Stimulated activated CD4-positive, alpha-beta T cell treated with anti-CD3 and anti-CD28 coated beads, Interleukin-4, amount 100 ng/mL, for 24 hours (primary cell): Measurements from ENCODE around the gene PCDH19.
"Not testable (repeated sequence)": the region's sequence is repeated elsewhere in the genome, so short reads cannot be mapped to it uniquely, and the experiment has no call there.

ENCODE experiments used
- DNase-seq: peaks from one replicate; pipeline ENCODE4 v3.0.0-alpha.2; 2020

Gene PCDH19

DNA sequence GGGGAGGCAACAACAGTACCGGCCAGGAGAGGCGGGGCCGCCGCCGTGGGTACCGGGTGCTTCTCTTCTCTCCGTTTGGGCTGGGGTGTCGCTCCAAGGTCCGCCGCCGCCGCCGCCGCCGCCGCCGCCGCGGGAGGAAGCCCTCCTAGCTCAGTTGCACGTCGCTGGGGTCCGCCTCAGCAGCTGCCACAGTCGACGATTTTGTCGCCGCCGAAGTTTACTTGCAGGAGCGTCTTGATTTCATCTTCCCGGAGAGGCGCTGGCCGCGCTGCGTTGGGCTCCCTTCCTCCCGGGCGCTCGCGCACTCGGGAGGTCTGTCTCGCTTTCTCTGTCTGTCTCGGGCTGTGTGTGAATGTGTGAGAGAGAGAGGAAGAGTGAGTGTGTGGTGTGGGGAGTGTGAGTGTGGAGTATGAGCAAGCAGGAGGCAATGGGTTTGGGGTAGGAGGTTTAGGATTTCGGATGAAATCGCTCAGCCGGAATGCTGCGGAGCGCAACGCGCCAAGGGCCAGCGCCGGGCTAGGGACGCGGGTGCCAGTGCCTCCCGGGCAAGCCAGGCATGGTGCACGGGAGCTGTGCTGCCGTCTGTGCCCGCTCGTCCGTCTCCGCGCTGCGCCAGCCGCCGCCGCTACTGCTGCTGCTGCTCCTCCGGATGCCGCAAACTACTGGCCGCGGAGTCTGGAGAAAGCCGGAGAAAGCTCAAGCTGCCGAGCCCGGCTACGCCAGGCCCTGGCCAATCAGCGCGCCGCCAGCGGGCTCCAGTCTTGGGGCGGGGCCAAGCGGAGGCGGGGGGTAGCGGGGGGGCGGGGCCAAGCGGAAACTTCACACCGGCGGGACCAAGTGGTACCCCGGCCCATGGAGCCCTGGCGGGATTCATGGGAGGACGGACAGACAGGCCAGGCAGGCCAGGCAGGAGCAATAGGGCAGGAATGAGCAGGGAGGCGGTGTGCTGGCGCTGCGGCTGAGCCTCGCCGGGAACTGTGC, at the start of gene PCDH19:
Gene PCDH19 (minus strand): TSS at position 664 of the 981 bp plus-strand sequence. CDS start 1,676 bp downstream, outside the sequence.
- DNase-seq, result peak; percentile 24

DNA sequence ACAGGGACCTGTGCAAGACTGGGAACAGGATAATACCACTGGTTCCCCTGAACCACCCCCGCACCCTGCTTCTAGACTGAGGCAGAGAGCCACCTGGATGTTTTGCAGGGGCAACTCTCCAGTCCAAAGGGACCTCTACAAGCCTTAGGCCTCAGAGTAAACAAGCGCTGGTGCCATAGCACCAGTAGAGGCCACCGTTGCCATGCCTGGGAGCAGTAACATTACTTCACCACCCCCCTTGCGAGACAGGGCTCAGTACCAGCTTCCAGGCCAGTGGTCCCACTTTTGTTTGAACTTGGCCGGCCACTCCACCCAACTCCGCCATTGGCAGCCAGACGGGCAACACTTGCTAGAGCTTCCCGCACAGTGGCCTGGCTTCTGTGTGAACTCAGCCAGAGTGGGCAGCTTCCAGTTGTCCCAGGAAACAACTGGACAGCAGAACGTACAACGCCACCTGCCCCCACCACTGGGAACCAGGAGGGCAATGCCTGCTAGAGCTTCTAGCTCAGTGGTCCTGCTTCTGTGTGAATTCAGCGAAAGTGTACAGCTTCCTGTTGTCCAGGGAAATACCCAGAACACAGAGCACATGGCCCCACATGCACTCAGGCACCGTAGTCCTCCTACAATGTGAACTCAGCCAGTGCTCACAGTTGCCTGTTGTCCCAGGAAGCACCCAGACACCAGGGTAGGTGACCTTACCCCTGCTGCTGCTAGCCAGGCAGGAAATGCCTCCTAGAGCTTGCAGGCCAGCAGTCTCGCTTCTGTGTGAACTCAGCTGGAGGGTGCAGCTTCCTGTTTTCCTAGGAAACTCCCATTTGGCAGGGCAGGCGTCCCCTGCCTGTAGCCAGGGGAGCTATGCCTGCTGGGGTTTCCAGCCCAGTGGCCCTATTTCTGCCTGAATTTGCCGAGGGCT, 39.9 kb upstream of the PCDH19 start:
- DNase-seq, result no peak

DNA sequence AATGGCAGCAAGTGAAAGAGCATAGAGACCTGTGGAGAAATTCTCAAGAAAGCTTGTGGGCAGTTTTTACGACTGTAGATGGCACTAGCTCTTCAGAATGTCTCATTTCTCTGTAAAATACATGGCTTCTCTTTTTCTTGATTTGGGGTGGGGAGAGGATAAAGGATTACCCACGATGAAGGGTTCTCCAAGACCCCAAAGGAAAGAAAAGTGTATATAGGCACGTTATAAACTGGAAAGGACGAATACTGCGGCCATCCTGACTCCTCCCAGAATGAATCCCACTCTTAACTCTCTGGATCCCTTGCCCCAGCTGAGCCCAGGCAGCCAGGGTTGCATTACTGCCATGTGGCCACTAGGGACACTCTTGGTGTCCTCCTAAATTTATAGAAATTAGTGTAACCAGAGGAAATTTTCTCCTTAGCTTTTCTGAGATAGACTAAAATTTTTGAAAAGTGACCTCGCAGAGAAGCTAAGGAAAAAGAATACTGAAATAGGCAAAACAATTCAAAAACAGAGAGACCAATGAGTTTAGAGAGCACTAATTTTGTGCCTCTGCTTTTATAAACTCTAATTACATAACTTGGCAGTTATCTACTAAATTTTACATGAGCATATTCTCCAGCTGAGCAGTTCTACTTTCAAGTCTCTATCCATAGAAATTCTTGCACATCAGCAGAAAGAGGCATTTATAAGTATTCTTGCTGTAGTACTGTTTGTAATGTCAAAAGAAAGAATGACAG, 37.8 kb upstream of the PCDH19 start:
- DNase-seq, result peak; percentile 4

DNA sequence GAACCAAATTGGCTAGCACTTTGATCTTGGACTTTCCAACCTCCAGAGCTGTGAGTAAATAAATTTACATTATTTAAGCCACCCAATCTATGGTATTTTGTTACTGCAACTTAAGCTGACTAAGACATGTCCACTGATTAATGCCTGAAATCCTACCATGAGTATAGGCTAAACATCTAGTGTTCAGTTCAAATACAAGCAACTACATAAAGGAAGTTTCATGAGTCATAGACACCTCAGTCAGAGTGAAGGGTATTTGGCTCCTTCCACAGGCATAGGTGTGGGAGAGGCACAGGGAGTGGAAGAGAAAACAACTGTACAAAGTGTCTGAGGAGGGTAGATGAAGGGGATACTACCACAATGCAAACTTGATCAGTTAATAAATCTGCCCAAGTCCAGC, 35.5 kb upstream of the PCDH19 start:
- DNase-seq, result no peak

GRCh38 chrX:100441321-100441720, 31.2 kb upstream of the PCDH19 start:
- not testable (repeated sequence) for DNase-seq

DNA sequence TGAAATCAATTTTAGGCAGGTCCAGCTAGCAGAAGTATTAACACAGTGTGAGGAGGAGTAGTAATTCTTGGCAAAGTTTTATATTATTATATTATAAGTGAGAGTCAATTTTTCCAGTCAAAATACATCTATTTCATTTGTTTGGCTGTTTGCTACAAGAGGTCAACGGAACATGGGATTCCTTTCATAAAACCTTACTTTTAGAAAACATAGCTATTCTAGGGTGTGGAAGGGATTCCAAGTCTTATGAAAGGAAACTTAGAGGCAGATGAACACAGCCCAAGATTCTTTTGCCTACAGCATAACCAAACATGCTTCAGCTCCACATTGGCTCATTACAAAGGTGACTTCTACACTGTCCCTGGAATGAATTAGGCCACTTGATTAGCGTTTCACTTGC, 29.9 kb upstream of the PCDH19 start:
- DNase-seq, result no peak

GRCh38 chrX:100435726-100436125, 25.7 kb upstream of the PCDH19 start:
- DNase-seq, result no peak

DNA sequence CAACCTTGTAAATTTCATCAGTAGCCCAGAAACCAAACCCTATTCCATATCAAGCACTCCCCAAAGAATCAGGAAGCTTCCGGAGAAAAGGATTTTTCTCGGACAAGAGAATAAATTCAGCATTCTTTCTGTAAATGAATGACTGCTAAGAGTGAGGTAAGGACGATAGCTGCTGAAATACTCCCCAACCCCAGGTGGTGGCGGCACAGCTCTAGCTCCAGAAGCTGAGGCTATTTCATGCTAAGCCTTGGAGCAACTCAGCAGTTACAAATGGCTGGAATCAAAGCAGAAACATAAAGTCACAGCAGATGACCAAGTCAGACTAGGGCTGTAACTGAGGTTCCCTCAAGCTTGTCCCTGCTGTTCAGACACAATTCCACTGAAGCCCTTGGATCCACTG, 13.9 kb upstream of the PCDH19 start:
- no peak for DNase-seq

DNA sequence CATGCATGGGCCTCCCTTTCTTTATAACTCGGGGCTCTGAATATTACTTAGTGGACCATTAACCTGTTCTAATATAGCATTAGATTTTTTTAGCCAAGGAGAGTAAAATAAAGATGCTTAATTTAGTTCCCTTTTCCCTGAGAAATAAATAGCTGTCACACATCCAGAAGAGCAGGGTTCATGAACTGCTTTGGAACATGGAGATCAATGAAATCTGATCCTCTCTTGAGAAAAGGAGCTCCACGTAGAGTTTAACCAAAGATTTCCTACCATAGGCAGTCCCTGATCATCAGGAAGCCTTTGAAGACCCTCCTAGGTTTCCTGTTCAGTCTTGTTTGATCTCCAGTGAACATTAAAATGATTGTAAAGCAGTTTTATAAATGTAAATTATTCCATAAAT, 8.5 kb upstream of the PCDH19 start:
- no peak for DNase-seq

GRCh38 chrX:100417681-100418080, 7.6 kb upstream of the PCDH19 start:
- no peak for DNase-seq

GRCh38 chrX:100413229-100413628, 3.2 kb upstream of the PCDH19 start:
- DNase-seq, result peak; percentile 12

DNA sequence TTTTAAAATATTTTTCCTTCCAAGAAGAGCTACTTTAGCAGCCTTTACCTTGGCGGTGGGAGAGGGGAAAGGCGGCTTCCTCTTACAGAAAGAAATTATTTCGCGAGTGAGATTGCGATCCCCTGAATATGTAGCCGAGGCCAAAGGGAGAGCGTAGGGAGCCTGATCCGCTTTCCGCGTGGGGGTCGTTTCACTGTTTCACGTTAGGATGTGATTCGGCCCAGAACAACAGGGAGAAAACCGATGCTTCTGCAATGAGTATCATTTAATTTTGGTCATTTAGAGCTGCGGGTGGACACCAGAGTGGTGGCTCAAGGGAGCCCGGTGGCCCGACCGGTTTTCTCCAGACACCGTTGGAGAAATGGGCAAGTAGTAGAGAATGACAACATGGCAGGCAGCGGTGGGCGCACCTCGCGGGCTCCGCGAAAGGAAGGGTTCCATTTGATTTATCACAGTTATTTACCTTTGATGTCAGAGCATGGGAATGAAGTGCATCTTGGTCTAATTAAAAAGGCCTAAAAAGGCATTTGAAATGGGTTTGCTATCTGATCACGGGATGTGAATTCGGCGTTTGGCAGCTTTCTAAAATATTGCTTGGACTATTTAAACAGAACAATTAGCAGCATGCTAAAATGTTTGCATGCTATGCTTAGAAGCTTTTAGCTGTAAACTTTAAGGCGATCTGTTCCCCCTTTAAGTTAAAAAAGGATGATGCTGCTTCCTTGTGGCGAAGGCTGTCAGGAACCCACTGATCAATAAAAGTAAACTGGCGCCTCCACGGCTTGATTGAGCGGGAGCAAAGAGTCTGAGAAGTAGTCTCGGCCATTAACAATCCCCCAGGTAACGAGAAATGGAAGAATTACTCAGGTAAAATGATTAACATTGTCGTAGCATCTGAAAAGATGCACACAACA, 2.0 kb upstream of the PCDH19 start:
- DNase-seq, result no peak

DNA sequence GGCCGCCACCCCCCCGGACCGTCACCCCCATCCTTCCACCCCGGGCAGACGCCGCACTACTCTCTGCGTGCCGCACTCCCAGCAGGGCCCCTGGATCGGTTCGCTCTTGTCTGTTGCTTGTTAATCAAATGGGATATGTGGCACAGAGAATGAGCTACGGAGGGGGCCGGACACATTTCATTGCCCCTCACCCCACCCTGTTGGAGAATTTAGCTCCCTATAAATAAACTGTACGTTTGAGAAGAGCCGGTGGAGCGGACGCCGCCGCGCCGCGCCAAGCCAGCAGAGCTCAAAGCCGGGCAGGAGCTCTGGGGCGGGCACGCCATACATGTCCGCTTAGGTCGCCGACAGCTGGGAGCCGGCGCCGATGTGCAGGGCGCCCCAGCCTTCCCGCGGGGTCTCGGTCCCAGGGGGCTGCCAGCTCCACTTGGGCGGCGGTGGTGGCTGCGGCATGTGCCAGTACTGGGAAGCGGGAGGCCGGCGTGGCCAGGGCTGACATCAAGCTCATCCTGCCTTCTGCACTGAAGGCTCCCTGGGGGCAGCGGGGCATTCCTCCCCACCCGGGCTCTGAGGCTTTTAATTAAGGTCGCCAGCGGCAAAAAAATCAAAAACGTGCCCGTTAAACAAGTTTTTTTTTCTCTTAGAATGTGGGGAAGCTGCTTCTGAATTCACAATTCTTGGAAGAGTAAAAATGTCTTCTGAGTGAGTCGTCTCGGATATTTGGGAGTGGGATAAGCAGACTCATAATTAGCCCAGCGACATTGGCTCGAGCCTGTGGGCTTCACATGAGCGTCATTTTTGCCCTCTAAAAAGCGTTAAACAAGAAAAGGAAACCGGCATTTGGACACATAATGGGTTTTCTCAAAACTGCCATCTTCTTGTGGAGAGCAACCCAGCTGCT, 1.1 kb upstream of the PCDH19 start:
- no peak for DNase-seq

DNA sequence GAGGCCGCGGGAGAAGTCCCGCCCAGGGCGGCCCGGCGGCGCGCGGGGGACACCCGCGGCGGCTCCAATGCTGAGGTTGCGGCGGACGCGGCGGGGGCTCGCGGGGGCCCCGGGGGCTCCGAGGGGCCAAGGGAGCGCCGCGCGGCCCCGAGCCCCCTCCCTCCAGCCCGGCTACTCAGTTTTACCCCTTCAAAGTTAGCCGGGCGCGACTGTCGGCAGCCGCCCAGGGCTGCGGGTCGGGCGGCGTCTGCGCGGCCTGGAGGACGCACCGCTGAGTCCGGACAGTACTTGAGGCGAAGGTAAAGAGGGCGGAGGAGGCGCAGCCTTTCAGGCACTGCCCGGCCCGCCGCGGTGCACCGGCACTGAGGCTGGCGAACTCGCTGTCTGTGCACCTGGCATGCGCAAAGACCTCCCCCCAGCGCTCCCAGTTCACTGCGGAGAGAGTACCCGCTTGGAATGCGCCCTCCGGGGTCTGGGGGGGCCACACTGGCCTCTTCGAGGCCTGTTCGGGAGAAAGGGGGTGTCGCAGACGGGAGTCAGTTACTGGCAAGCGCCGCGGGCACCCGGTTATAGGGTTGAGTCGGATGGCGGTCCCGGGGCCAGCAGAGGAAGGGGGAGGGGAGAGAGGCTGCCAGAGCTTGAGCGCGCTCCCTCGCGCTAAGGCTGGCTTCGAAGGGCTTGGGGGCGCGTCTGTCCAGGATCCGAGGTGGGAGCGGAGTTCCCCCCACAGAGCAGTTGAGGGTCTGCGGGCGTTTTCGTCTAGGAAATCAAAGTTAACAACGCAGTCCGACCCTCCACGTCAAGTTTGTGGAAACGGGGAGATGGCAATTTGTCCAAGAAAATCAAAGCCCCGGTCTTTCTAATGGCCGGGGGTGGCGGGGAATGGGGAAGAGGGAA, 1.1 kb downstream of the PCDH19 start:
- no peak for DNase-seq

DNA sequence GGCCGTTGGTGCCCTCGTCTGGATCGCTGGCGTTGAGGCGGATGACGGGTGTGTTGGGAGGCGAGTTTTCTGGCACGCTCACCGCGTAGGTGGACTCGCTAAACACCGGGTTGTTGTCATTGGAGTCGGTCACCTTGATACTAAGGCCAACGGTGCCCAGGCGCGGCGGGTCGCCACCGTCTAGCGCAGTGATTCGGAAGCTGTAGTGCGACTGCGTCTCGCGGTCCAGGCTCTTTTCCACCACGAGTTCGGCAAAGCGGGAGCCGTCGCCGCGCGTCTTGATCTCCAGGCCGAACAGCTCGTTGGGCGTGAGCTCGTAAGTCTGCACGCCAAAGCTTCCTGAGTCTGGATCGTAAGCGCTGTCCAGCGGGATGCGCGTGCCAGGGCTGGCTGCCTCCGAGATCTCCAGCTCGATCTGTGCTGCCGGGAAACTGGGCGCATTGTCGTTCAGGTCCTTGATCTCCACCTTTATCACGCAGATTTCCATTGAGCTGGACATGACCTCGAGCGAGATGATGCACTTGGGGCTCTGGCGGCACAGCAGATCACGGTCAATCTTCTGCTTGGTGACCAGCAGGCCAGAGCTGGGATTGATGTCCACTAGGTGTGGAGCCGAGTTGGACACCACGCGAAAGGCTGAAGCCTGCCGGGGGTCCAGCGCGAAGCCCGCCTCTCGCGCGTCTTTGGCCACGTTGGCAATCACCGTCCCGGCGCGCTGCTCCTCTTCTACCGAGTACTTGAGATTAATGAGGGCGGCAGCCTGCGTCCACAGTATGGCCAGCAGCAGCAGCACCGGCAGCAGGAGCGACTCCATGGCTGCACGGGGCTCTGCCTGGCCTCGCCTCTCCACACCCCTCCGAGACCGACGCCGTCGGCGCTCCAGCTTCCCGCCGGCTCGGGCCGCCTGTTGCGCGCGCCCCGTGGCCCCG, 2.0 kb downstream of the PCDH19 start:
- no peak for DNase-seq

DNA sequence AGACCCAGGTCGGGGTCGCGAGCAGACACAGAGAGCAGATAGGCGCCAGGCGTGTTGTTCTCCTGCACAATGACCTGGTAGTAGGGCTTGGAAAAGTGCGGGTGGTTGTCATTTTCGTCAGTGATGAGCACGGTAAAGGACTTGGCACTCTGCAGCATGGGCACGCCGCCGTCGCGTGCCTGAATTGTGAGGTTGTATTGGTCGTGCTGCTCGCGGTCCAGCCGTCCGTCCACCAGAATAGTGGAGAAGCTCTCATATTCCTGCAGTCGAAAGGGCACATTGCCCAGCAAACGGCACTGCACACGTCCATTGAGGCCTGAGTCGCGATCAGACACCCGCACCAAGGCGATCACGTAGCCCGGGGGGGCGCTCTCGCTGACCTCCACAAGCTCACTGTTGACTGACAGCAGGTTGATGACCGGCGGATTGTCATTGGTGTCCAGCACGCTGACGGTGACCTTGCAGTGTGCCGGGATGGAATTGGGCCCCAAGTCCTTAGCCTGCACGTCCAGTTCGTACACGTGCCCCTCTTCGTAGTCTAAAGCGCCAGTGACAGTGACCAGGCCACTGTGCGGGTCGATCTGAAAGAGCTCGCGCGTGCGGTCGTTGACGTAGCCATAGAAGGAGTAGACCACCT, 2.8 kb downstream of the PCDH19 start:
- DNase-seq, result no peak

GRCh38 chrX:100405424-100405823, 4.6 kb downstream of the PCDH19 start:
- DNase-seq, result no peak

DNA sequence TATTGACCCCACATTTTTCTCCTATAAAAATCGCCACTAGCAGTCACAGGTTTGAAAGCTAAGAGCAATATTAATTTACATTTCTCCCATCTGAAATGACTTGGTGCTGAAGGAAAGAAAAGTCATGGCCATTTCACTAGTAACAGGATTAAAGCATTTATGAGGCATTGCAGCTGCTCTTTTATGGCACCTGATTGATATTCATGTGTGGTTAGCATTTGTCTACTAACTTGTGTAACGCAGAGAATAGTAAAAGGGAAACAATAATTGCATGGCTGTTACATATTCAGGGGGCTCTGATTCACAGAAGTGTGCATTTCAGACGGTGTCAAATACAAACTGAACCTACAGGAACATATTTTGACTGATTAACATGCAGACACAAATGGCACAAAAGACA, 5.2 kb downstream of the PCDH19 start:
- no peak for DNase-seq
